ENCODE data around the gene LTO1. TPM values are rescaled to one million over a fixed set of nuclear protein-coding genes. Genes with fewer than 3 reads are reported as not detected.

LTO1 gene
- total RNA-seq, 4 donors from 2014 or later = 28.3 to 131 (median 54.6) TPM

DNA sequence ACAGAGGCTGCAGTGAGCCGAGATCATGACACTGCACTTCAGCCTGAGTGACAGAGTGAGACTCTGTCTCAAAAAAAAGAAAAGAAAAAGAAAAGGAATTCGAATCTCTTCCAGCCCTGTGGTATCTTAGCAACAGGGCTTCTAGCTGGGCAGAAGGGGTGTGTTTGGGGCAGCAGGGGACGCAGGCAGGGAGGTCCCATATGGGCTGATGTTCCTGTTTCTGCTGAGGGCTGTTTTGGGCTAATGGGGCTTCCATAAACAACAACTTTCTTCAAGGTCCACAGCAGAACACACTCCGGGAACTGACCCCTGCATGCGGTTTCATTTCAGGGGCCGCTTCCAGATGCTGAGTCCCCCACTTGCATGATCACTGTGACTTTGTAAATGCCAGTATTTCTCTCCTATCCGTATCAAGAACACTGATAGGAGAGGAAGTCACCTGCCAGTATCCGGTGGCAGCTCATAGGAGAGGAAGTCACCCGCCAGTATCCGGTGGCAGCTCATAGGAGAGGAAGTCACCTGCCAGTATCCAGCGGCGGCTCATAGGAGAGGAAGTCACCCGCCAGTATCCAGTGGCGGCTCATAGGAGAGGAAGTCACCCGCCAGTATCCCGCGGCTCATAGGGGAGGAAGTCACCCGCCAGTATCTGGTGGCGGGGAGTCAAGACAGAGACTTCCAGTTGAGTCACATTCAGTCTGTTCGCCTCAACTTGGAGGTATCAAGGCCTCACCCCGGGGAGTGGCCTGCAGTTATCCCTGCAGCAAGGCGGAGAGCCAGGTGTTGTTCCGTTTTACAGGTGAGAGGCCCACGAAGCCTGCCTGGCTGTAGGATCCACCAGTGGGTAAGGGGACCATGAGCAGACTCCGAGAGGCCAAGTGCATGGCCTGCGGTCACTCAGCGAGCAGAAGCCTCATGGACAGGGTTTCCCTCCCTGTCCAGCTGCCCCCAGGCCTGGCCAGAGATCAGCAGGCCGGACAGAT is 37.0 kb upstream of the LTO1 start:
- no peaks in the 10 kb centered on the region for H3K36me3 ChIP-seq
- intact Hi-C loops (cut with DNase I; ENCODE audit: low total_unique reads) = no loop called here
- 58 to 67% methylated on average over 7 to 28 of the region's 28 CpGs for WGBS, 2 donors (ENCODE audit: low coverage in 1 of 2)
- no peak for DNase-seq
- peaks cover 0 to 2% (median under 1%) of the 10 kb centered on the region in 4 donors for H3K4me1 ChIP-seq
- H3K4me3 ChIP-seq = no peak overlapping the region
- peaks cover 35% of the 10 kb centered on the region for H3K27me3 ChIP-seq
- in situ Hi-C loops (cut with MboI; ENCODE audit: low pct_ligation_motif_present in 1 of 4, low pct_unique_long_range_greater_than_20kb in 1 of 4, low sequenced_read_pairs in 3 of 4) = loop anchor here in 2 of 4 donors (25.0 kb wide), 2 partner anchors 175 to 475 kb away; no protein-coding TSS in a partner anchor
- TF ChIP-seq EP300 (IDR thresholded peaks at IDR 0.05; ENCODE audit: low read depth) (no peak), POLR2AphosphoS5 (IDR thresholded peaks at IDR 0.05) (no peak), POLR2A (IDR thresholded peaks at IDR 0.05) (no peak)
- TF ChIP-seq, protein P1, sequence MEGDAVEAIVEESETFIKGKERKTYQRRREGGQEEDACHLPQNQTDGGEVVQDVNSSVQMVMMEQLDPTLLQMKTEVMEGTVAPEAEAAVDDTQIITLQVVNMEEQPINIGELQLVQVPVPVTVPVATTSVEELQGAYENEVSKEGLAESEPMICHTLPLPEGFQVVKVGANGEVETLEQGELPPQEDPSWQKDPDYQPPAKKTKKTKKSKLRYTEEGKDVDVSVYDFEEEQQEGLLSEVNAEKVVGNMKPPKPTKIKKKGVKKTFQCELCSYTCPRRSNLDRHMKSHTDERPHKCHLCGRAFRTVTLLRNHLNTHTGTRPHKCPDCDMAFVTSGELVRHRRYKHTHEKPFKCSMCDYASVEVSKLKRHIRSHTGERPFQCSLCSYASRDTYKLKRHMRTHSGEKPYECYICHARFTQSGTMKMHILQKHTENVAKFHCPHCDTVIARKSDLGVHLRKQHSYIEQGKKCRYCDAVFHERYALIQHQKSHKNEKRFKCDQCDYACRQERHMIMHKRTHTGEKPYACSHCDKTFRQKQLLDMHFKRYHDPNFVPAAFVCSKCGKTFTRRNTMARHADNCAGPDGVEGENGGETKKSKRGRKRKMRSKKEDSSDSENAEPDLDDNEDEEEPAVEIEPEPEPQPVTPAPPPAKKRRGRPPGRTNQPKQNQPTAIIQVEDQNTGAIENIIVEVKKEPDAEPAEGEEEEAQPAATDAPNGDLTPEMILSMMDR (IDR thresholded peaks at IDR 0.05) = no peak
- H3K9me3 ChIP-seq = no peaks in the 10 kb centered on the region
- no peak overlapping the region for H3K27ac ChIP-seq

DNA sequence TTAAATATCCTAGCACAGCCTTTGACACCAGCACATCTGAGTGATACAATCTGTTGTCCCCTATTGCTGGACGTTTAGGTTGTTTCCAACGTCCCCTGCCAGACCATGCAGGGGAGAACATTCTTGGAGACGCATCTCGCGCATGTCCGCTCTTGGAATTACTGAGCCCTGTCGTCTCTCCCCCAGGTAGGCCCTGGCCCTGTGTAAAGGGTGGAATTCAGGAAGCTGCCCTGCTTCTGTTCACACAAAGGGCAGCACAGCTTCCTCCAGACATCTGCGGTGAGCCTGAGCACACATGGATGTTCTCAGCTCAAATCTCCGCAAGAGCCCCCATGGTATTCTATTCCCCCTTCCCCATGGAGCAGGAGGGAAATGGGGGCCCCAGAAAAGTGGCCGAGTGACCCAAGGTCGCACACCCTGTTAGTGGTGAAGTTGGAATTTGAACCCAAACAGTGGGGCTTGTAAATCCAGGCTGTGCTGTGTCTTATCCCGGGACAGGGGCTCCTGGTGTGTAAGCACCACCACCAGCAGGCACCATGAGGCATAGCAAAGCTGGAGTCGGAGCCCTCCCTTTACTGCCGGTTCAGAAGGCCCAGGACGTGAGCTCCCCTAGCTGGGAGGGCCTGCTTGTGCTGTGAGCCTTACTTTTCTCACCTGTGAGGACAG is 33.7 kb upstream of the LTO1 start:
- intact Hi-C loops (cut with DNase I; ENCODE audit: low total_unique reads) = no loop called here
- 69 to 87% methylated on average over 6 to 15 of the region's 15 CpGs for WGBS, 2 donors (ENCODE audit: low coverage in 1 of 2)
- Histone ChIP-seq H3K9me3 (no peaks in the 10 kb centered on the region), H3K36me3 (no peaks in the 10 kb centered on the region), H3K4me1 (peaks cover 6 to 33% (median 26%) of the 10 kb centered on the region in 4 donors), H3K27ac (no peak overlapping the region), H3K27me3 (peaks cover 59% of the 10 kb centered on the region), H3K4me3 (no peak overlapping the region)
- no peak for DNase-seq
- TF ChIP-seq POLR2A (IDR thresholded peaks at IDR 0.05) (no peak), EP300 (IDR thresholded peaks at IDR 0.05; ENCODE audit: low read depth) (no peak), POLR2AphosphoS5 (IDR thresholded peaks at IDR 0.05) (no peak)
- TF ChIP-seq, protein P1 (IDR thresholded peaks at IDR 0.05) = no peak
- in situ Hi-C loops (cut with MboI; ENCODE audit: low pct_ligation_motif_present in 1 of 4, low pct_unique_long_range_greater_than_20kb in 1 of 4, low sequenced_read_pairs in 3 of 4) = loop anchor here in 2 of 4 donors (25.0 kb wide), 2 partner anchors 178 to 478 kb away; no protein-coding TSS in a partner anchor

DNA sequence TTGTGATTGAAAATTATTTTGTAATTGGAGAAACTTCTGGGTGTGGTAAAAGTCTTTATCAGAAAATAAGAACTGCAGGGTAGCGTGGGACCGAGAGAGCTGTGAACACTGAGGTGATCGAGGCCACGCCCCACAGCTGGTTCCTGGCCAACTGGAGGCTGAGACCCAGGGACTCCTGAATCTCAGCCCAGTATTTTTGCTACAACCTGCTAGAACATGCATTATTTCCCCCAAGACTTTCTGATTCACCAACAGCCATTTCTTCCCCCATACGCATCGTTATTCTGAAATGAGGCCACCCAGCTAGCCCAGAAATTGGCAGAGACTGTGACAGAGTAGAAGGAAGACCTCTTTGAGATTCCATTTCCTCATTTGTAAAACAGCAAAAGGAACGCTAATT is 32.0 kb upstream of the LTO1 start:
- TF ChIP-seq POLR2A (IDR thresholded peaks at IDR 0.05) = no peak
- TF ChIP-seq, protein P1 (IDR thresholded peaks at IDR 0.05) = no peak
- TF ChIP-seq EP300 (IDR thresholded peaks at IDR 0.05; ENCODE audit: low read depth) = no peak
- TF ChIP-seq POLR2AphosphoS5 (IDR thresholded peaks at IDR 0.05) = no peak
- Histone ChIP-seq H3K36me3 (no peaks in the 10 kb centered on the region), H3K9me3 (no peaks in the 10 kb centered on the region), H3K27me3 (peaks cover 67% of the 10 kb centered on the region), H3K4me1 (peaks cover 6 to 40% (median 28%) of the 10 kb centered on the region in 4 donors), H3K27ac (no peak overlapping the region), H3K4me3 (no peak overlapping the region)
- no peak for DNase-seq
- intact Hi-C loops (cut with DNase I; ENCODE audit: low total_unique reads) = no loop called here
- in situ Hi-C loops (cut with MboI; ENCODE audit: low pct_ligation_motif_present in 1 of 4, low pct_unique_long_range_greater_than_20kb in 1 of 4, low sequenced_read_pairs in 3 of 4) = loop anchor here in 2 of 4 donors (25.0 kb wide), 2 partner anchors 180 to 480 kb away; no protein-coding TSS in a partner anchor
- WGBS, 2 donors (ENCODE audit: low coverage in 1 of 2) = 25 to 27% methylated on average over 7 of the region's 7 CpGs

Measured in transverse colon (tissue), 4 donors.